ENCODE measurements around the gene EPHB1.

Gene EPHB1

GRCh38 chr3:135181408-135181807, 386.3 kb downstream of the EPHB1 start:
- no peak for DNase-seq (ENCODE audit: low read depth in 4 of 4, low spot score in 1 of 4)

GRCh38 chr3:135182364-135182998, 387.4 kb downstream of the EPHB1 start:
- no peak for DNase-seq (ENCODE audit: low read depth in 4 of 4, low spot score in 1 of 4)

GRCh38 chr3:135190658-135191057, 395.6 kb downstream of the EPHB1 start:
- DNase-seq (ENCODE audit: low read depth in 4 of 4, low spot score in 1 of 4), result no peak

- DNase-seq (ENCODE audit: low read depth in 4 of 4, low spot score in 1 of 4), result no peak
Measured at GRCh38 chr3:135191708-135192107, 396.6 kb downstream of the EPHB1 start.

- no peak for DNase-seq (ENCODE audit: low read depth in 4 of 4, low spot score in 1 of 4)
Measured at GRCh38 chr3:135192929-135193328, 397.9 kb downstream of the EPHB1 start.

- DNase-seq (ENCODE audit: low read depth in 4 of 4, low spot score in 1 of 4), result no peak
Measured at GRCh38 chr3:135197246-135197645, 402.2 kb downstream of the EPHB1 start.

- DNase-seq (ENCODE audit: low read depth in 4 of 4, low spot score in 1 of 4), result no peak
Measured at GRCh38 chr3:135197856-135198255, 402.8 kb downstream of the EPHB1 start.

- no peak for DNase-seq (ENCODE audit: low read depth in 4 of 4, low spot score in 1 of 4)
Measured at GRCh38 chr3:135199137-135199536, 404.1 kb downstream of the EPHB1 start.

- DNase-seq (ENCODE audit: low read depth in 4 of 4, low spot score in 1 of 4), result no peak
Measured at GRCh38 chr3:135203026-135203425, 408.0 kb downstream of the EPHB1 start.

- DNase-seq (ENCODE audit: low read depth in 4 of 4, low spot score in 1 of 4), result no peak
Measured at GRCh38 chr3:135213213-135213612, 418.2 kb downstream of the EPHB1 start.

- DNase-seq (ENCODE audit: low read depth in 4 of 4, low spot score in 1 of 4), result no peak
Measured at GRCh38 chr3:135213822-135214221, 418.8 kb downstream of the EPHB1 start.

GRCh38 chr3:135214400-135214799, 419.3 kb downstream of the EPHB1 start:
- DNase-seq (ENCODE audit: low read depth in 4 of 4, low spot score in 1 of 4), result no peak

- no peak for DNase-seq (ENCODE audit: low read depth in 4 of 4, low spot score in 1 of 4)
Measured at GRCh38 chr3:135215516-135215915, 420.5 kb downstream of the EPHB1 start.

- DNase-seq (ENCODE audit: low read depth in 4 of 4, low spot score in 1 of 4), result no peak
Measured at GRCh38 chr3:135216659-135217058, 421.6 kb downstream of the EPHB1 start.

GRCh38 chr3:135217730-135218129, 422.7 kb downstream of the EPHB1 start:
- no peak for DNase-seq (ENCODE audit: low read depth in 4 of 4, low spot score in 1 of 4)

GRCh38 chr3:135218304-135218703, 423.2 kb downstream of the EPHB1 start:
- DNase-seq (ENCODE audit: low read depth in 4 of 4, low spot score in 1 of 4), result no peak

GRCh38 chr3:135218782-135219181, 423.7 kb downstream of the EPHB1 start:
- DNase-seq (ENCODE audit: low read depth in 4 of 4, low spot score in 1 of 4), result no peak

- no peak for DNase-seq (ENCODE audit: low read depth in 4 of 4, low spot score in 1 of 4)
Measured at GRCh38 chr3:135224815-135225362, 429.8 kb downstream of the EPHB1 start.

- DNase-seq (ENCODE audit: low read depth in 4 of 4, low spot score in 1 of 4), result no peak
Measured at GRCh38 chr3:135226057-135226456, 431.0 kb downstream of the EPHB1 start.

- DNase-seq (ENCODE audit: low read depth in 4 of 4, low spot score in 1 of 4), result no peak
Measured at GRCh38 chr3:135228201-135228600, 433.1 kb downstream of the EPHB1 start.

GRCh38 chr3:135229018-135229495, 434.0 kb downstream of the EPHB1 start:
- DNase-seq (ENCODE audit: low read depth in 4 of 4, low spot score in 1 of 4), result no peak

- DNase-seq (ENCODE audit: low read depth in 4 of 4, low spot score in 1 of 4), result no peak
Measured at GRCh38 chr3:135231737-135232136, 436.7 kb downstream of the EPHB1 start.

GRCh38 chr3:135232226-135232625, 437.2 kb downstream of the EPHB1 start:
- DNase-seq (ENCODE audit: low read depth in 4 of 4, low spot score in 1 of 4), result no peak
